GM15510 (cell line): ENCODE data around the gene LIN37.

Experiments
- POLR2A ChIP-seq: IDR thresholded peaks from 3 replicates; pipeline ENCODE4 v1.6.1; 2011; ENCODE audit warnings: borderline replicate concordance; ENCODE audit not compliant: insufficient read length; ENCODE audit errors: extremely low read depth

LIN37 gene

DNA sequence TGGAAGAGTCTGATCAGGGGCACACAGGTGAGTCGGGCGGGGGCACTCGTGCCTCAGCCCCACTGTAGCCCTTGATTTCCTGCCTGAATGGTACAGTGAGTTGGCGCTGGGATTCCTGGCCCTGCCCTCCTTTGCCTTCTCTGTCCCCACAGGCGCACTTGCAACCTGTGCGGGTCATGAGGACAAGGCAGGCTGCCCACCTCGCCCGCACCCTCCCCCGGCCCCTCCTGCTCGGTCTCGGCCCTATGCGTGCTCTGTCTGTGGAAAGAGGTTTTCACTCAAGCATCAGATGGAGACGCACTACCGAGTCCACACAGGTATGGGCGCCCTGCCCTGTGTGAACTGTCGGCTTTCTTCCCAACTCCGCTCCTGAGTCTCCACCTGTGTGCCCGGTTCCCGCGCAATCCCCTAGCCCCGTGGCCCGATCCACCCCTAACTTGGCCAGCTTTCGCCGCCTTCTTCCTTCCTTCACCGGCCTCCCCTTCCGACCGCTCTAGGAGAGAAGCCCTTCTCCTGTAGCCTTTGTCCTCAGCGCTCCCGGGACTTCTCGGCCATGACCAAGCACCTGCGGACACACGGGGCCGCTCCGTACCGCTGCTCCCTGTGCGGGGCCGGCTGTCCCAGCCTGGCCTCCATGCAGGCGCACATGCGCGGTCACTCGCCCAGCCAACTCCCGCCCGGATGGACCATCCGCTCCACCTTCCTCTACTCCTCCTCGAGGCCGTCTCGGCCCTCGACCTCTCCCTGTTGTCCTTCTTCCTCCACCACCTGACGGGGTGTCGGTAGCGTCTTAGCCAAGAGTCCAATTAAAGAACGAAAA lies 32.2 kb upstream of the LIN37 start:
- peak; percentile 23 for TF ChIP-seq POLR2A

DNA sequence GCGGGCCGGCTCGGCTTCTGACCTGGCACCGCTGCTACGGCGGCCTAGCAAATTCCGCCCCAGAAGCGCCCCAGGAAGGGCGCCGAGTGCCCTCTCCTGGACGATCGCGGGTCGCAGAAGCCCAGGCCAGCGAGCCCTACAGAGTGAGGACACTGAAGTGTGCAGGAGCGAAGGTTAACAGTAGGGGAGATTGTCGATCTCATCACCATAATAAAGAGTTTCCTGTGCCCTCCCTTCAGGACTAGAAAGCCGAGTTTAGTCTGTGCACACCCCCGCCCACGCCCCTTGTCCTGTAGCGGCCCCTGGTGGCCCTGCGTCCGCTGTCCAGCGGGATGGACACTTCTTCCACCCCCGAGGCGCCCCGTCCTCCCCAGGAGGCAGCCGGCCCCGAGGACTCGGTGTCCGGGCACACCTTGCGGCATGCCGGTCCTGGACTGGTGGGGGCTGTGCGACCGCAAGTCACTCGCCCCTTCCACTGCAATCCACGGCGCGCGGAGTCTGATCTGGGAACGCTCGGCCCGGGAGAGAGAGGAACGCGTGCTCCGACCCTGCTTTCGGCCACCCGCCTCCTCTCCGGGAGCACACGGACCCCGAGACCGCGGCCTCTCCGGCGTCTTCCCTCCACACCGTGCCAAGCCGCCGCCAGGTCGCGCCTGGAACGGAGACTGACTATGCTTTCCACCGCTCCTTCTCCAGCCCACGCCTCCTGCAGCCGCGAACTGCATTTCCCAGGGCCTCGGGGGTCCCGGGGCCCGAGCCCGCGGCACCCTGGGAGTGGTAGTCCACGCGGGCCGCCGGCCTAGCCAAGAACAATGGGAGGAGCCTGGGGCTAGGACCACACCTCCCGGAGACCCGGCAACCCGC lies 31.3 kb upstream of the LIN37 start:
- TF ChIP-seq POLR2A = peak; percentile 60

DNA sequence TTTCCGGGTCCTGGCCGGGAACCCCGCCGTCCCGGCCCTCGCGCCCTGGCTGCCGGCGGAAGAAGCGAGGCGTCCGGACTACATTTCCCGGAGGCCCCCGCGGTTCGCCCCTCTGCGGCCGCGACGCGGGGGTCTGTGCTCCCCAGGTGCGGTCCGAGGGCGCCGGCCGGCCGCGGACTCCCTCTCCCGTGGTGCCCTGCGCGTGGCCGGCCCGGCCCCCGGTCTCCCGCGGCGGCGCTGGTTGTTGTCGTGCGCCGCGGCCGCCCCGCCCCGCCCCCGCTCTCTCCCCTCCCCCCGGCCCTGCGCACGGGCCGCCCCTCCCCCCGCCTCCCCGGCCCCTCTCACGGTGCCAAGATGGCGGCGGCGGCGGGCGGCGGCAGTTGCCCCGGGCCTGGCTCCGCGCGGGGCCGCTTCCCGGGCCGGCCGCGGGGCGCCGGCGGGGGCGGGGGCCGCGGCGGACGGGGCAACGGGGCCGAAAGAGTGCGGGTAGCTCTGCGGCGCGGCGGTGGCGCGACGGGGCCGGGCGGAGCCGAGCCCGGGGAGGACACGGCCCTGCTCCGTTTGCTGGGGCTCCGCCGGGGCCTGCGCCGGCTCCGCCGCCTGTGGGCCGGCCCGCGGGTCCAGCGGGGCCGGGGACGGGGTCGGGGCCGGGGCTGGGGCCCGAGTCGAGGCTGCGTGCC lies 30.6 kb upstream of the LIN37 start, which contains the start of gene KMT2B:
Gene KMT2B, plus strand, starts transcription at position 339 of the 680 bp plus-strand sequence. Its CDS starts 16 bp downstream, at position 355.
- peak; percentile 42 for TF ChIP-seq POLR2A

DNA sequence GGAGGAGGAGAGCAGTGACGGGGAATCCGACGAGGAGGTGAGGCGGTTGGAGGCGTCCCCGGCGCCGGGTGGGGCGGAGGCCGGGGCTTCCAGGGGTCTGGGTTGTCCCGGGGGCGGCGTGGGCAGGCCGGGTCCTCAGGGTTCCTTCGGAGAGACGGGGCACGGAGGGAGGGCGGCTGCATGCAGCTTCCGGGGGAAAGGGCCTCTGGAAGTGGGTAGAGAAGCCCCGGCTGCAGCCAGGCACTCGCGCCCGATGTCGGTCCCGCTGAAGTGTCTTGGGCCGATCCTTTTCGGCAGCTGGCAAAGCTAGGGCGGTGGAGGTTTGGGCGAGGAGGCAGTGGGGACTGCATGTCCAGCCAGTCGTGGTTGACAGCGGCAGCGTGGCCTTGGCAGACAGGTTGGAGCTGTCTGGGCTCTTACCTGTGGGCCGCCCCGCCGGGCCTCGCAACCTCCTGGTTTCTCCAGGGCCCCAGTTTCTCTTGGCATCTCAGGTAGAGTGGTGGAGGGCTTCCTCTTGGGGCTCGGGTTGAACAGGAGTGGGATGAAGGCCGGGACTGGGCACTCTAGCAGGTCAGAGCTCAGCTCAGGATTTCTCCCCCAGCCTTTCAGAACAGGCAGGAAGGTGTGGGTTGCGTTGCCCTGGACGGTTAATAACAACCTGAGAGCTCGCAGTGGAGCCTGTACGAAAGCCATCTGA lies 29.9 kb upstream of the LIN37 start:
- TF ChIP-seq POLR2A = peak; percentile 7

DNA sequence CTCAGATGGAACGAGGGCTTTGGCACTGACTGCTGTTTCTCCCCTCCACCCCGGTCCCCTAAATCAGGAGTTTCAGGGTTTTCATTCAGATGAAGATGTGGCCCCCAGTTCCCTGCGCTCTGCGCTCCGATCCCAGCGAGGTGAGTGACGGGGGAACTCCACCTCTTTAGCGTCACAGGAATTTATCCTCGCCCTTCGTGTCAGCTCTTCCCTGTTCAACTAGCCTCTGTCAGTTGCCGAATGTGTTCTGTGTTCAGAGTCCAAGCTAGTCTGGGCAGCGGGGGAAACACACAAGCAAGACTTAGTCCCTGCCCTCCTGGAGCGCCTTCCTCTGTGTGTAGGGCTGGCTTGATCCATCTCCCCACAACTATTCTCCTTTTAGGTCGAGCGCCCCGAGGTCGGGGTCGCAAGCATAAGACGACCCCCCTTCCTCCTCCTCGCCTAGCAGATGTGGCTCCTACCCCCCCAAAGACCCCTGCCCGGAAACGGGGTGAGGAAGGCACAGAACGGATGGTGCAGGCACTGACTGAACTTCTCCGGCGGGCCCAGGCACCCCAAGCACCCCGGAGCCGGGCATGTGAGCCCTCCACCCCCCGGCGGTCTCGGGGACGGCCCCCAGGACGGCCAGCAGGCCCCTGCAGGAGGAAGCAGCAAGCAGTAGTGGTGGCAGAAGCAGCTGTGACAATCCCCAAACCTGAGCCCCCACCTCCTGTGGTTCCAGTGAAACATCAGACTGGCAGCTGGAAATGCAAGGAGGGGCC lies 28.8 kb upstream of the LIN37 start:
- TF ChIP-seq POLR2A = no peak

DNA sequence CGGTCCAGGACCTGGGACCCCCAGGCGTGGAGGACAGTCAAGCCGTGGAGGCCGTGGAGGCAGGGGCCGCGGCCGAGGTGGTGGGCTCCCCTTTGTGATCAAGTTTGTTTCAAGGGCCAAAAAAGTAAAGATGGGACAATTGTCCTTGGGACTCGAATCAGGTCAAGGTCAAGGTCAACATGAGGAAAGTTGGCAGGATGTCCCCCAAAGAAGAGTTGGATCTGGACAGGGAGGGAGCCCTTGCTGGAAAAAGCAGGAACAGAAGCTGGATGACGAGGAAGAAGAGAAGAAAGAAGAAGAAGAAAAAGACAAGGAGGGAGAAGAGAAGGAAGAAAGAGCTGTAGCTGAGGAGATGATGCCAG lies 28.2 kb upstream of the LIN37 start:
- TF ChIP-seq POLR2A = no peak

DNA sequence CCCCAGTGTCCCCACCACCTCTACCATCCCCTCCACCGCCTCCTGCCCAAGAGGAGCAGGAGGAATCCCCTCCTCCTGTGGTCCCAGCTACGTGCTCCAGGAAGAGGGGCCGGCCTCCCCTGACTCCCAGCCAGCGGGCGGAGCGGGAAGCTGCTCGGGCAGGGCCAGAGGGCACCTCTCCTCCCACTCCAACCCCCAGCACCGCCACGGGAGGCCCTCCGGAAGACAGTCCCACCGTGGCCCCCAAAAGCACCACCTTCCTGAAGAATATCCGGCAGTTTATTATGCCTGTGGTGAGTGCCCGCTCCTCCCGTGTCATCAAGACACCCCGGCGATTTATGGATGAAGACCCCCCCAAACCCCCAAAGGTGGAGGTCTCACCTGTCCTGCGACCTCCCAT lies 27.7 kb upstream of the LIN37 start:
- no peak for TF ChIP-seq POLR2A

DNA sequence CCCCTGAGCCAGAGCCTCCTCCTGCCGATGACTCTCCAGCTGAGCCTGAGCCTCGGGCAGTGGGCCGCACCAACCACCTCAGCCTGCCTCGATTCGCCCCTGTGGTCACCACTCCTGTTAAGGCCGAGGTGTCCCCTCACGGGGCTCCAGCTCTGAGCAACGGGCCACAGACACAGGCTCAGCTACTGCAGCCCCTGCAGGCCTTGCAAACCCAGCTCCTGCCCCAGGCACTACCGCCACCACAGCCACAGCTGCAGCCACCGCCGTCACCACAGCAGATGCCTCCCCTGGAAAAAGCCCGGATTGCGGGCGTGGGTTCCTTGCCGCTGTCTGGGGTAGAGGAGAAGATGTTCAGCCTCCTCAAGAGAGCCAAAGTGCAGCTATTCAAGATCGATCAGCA lies 27.0 kb upstream of the LIN37 start:
- TF ChIP-seq POLR2A = no peak

DNA sequence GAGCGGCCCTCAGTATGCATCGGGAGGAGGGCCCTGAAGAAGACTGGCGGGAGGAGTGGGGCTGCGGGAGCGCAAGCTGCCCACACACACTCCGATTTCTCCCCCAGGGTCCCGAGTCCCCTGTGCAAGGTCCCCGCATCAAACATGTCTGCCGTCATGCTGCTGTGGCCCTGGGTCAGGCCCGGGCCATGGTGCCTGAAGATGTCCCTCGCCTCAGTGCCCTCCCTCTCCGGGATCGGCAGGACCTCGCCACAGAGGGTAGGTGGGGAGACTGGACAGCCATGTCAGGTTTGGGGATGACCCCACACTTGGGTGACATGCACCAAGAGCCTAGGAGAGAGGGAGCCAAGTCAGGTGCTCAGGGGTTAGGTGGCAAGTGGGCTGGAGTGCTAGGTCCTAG lies 25.9 kb upstream of the LIN37 start:
- TF ChIP-seq POLR2A = no peak

DNA sequence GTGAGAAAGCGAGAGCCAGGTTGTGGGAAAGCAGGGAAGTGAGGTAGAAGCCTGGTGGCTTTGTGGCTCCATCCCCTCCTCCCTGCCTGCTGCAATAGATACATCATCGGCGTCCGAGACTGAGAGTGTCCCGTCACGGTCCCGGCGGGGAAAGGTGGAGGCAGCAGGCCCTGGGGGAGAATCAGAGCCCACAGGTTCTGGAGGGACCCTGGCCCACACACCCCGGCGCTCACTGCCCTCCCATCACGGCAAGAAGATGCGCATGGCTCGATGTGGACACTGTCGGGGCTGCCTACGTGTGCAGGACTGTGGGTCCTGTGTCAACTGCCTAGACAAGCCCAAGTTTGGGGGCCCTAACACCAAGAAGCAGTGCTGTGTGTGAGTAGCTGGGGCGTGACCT lies 25.5 kb upstream of the LIN37 start:
- TF ChIP-seq POLR2A = no peak

DNA sequence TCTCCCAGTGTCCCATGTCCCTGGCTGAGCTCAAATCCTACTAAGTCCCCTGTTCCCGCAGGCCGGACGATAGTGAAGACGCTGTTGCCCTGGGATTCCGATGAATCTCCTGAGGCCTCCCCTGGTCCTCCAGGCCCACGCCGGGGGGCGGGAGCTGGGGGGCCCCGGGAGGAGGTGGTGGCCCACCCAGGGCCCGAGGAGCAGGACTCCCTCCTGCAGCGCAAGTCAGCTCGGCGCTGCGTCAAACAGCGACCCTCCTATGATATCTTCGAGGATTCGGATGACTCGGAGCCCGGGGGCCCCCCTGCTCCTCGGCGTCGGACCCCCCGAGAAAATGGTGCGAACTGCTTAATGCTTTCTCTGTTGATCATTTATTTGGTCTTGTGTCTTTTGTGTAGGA lies 24.7 kb upstream of the LIN37 start:
- TF ChIP-seq POLR2A = no peak

DNA sequence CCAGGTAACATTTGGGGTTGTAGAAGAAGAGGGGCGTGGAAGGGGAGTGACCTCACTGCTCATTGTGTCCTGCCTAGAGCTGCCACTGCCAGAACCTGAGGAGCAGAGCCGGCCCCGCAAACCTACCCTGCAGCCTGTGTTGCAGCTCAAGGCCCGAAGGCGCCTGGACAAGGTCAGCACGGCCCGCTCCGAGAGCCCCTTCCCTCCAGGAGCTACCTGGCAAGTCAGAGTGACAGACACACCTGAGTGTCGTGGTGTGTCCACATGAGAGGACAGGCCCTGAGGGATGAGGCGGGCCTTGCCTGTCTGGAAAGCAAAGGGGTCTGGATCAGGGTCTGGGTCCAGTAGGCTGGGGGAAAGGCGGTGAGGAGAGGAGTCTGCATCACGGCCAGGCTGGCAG lies 23.8 kb upstream of the LIN37 start:
- TF ChIP-seq POLR2A = no peak

DNA sequence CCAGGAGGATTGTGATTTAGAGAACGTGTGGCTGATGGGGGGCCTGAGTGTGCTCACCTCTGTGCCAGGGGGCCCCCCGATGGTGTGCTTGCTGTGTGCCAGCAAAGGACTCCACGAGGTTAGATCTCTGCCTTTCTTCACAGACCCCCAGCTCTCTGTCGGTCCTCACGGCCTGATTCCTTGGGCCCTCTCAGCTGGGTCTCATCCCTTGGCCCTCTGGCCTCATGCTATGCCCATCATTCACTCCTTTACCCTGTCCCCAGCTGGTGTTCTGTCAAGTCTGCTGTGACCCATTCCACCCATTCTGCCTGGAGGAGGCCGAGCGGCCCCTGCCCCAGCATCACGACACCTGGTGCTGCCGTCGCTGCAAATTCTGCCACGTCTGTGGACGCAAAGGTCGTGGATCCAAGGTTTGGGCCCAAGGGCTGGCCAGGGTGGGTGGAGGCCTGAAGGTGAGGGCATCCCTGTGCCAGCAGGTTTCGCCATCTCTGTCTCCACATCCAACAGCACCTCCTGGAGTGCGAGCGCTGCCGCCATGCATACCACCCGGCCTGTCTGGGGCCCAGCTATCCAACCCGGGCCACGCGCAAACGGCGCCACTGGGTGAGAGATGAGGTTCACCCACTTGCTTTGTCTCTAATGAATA lies 23.0 kb upstream of the LIN37 start:
- no peak for TF ChIP-seq POLR2A
